Stimulated activated effector memory CD8-positive, alpha-beta T cell treated with anti-CD3 and anti-CD28 coated beads, Interleukin-12 subunit alpha, Interleukin-12 subunit beta, amount 100 ng/mL, for 72 hours (primary cell): ENCODE results near the gene TIMP1.

Experiments
- ATAC-seq: fragments of 150-1000 bp; cut with Tn5 transposase; 2 replicates; pipeline ENCODE4 v1.10.0; 2021
- DNase-seq, 2 donors: peaks; one replicate each; pipeline ENCODE4 v3.0.0; 2021 to 2022; ENCODE audit warnings: low spot score in 2 of 2
- H3K27ac Mint-ChIP-seq: one replicate; pipeline ENCODE4 v1.8.0; 2022; ENCODE audit warnings: mild to moderate bottlenecking, mixed read lengths
- H3K36me3 Mint-ChIP-seq: one replicate; pipeline ENCODE4 v1.8.0; 2022; ENCODE audit warnings: mild to moderate bottlenecking, mixed read lengths
- H3K4me1 Mint-ChIP-seq: one replicate; pipeline ENCODE4 v1.8.0; 2022; ENCODE audit warnings: mixed read lengths
- H3K4me3 Mint-ChIP-seq: one replicate; pipeline ENCODE4 v1.8.0; 2022; ENCODE audit warnings: mild to moderate bottlenecking, mixed read lengths
- H3K9me3 Mint-ChIP-seq: one replicate; pipeline ENCODE4 v1.8.0; 2022; ENCODE audit warnings: mixed read lengths

TIMP1 gene

DNA sequence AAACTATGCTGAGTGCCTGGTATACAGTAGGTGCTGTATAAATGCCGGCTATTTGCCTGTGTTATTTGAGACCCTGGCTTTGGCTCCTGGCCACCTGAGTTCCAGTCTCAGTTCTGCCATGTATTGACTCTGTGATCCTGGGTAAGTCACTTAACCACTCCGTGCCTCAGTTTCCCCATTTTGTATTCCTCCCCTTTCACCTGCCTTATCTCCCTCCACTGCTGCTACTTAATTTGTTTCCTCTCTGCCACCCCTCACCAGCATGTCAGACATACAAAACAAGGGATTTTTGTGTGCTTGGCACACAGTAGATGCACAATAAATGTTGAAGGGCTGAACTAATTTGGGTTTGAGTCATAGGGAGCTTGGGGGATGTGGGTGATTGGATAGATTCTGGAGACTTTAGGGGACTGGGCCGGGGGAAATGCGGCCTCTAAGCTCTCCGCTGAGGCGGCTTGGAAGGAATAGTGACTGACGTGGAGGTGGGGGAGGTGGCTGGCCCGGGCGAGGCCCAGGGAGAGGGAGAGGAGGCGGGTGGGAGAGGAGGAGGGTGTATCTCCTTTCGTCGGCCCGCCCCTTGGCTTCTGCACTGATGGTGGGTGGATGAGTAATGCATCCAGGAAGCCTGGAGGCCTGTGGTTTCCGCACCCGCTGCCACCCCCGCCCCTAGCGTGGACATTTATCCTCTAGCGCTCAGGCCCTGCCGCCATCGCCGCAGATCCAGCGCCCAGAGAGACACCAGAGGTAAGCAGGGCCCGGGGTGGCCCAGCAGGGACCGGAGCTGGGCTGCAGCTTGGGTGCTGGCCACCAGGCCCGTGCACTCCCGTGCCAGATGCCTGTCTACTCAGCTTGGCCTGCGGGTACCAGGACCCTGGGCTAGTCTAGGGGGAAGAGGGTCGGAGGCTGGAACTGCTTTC is at the start of gene TIMP1:
Gene TIMP1, plus strand, starts transcription at position 706 of the 917 bp plus-strand sequence. CDS start 980 bp downstream, outside the sequence.
- ATAC-seq (peak; percentile 89), DNase-seq (peak; percentile 55 to 86)
- peak within 1 kb of the TSS; percentile 84 for H3K27ac Mint-ChIP-seq
- H3K9me3 Mint-ChIP-seq: no peaks in the 10 kb centered on the region
- peak within 1 kb of the TSS; percentile 48 for H3K4me3 Mint-ChIP-seq
- peaks cover 58% of the 10 kb centered on the region for H3K4me1 Mint-ChIP-seq
- H3K36me3 Mint-ChIP-seq: peaks cover 14% of the 10 kb centered on the region

DNA sequence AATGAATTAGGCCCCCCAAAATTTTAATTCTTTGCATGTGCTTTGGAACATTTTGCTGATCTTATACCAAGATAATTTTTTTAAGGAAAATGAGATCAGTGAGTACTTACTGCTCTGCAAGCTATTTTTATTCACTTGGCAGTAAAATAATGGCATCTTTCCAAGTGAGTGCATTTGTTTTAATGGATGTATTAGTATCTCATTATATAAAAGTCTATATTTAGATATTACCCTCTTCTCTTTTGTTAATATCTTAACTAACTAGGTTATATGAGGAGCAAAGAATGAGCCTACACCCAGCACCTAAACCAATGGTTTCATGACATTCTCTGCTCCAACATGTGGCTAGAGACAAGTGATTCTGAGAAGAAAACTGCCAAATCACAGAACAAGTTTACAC is 42.4 kb upstream of the TIMP1 start:
- DNase-seq (no peak), ATAC-seq (no peak)
- no peak overlapping the region for H3K27ac Mint-ChIP-seq
- H3K9me3 Mint-ChIP-seq: no peaks in the 10 kb centered on the region
- H3K4me1 Mint-ChIP-seq: no peaks in the 10 kb centered on the region
- no peaks in the 10 kb centered on the region for H3K36me3 Mint-ChIP-seq
- H3K4me3 Mint-ChIP-seq: no peak overlapping the region

DNA sequence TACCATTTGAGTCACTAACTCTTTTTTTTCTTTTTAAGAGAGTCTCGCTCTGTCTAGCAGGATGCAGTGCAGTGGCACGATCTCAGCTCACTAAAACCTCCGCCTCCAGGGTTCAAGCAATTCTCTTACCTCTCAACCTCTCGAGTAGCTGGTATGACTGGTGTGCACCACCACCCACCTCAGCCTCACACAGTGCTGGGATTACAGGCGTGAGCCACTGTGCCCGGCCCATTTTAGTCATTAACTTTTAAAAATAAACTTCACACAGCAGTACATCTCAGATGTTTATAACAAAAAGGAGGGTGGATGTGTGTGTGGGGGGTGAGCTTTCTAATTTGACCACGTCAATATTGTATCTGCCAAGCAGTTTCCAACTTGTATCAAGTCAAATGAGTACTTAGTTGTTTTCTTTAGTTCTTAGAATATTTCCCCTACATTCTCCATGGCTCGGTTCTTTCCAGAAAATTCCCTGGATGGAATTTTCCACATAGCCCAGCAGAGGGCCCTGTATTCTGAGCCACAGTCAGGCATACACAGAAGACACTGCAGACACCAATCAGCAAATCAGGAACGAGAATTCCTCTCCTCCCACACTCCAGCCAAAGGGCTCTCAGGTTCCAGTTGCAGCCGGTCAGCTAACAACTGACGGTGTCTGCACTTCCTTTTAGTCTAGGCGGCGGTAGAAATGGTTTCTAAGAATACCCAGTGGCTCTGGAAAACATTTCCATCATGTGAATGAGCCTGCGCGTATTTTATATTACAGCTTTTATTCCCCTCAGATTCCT is 41.3 kb upstream of the TIMP1 start:
- H3K4me3 Mint-ChIP-seq: no peak overlapping the region
- DNase-seq (no peak), ATAC-seq (peak; percentile 81)
- H3K36me3 Mint-ChIP-seq: no peaks in the 10 kb centered on the region
- H3K4me1 Mint-ChIP-seq: no peaks in the 10 kb centered on the region
- no peak overlapping the region for H3K27ac Mint-ChIP-seq
- H3K9me3 Mint-ChIP-seq: no peaks in the 10 kb centered on the region

DNA sequence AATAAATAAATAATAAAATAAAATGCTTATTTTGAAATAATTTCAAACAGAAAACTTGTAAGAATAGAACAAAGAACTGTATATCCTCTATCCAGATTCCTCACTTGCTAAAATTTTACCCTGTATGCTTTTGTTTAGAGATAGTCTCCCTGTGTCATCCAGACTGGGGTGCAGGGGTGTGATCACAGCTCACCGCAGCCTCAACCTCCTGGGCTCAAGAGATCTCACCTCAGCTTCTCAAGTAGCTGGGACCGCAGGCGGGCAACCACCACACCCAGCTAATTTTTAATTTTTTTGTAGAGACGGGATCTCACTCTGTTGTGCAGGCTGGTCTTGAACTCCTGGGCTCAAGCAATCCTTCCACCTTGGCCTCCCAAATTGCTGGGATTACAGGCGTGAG is 38.7 kb upstream of the TIMP1 start:
- H3K36me3 Mint-ChIP-seq: no peaks in the 10 kb centered on the region
- no peak for ATAC-seq

DNA sequence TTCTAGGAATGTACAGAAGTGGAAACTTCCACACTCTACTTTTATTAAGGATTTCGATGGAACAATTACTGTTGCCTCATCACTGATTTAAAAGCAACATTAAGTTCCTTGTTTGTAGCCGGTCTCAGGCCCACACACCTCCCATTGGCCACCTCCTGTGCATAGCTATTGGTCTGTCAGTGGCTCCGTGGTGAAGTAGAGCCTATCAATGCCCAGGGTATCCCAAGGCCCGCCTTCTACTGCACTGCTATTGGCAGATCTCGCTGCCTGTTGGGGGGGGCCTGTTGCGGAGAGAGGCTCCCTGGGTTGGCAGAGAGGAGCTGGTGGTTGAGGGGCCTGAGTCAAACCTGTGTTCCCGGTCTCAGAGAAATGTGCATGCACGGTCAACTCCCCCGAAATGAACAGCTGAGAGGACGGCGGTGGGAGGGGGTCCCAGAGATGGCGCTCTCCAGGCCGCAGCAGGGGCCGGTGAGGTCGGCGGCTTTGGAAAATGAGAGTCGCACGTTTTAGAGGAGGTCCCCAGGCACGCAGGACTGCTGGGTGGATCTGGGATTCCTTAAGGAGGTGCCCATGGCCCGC is 26.1 kb upstream of the TIMP1 start:
- peaks cover 17% of the 10 kb centered on the region for H3K4me1 Mint-ChIP-seq
- peaks cover 8% of the 10 kb centered on the region for H3K36me3 Mint-ChIP-seq
- H3K27ac Mint-ChIP-seq: peak overlapping the region; percentile 89
- DNase-seq (peak; percentile 38 to 81), ATAC-seq (peak; percentile 92)
- no peaks in the 10 kb centered on the region for H3K9me3 Mint-ChIP-seq
- peak overlapping the region; percentile 78 for H3K4me3 Mint-ChIP-seq

More for the DNA sequence above, 38.7 kb upstream of the TIMP1 start:
- Mint-ChIP-seq H3K9me3 (no peaks in the 10 kb centered on the region), H3K4me1 (no peaks in the 10 kb centered on the region), H3K4me3 (no peak overlapping the region), H3K27ac (no peak overlapping the region)
- DNase-seq: no peak

DNA sequence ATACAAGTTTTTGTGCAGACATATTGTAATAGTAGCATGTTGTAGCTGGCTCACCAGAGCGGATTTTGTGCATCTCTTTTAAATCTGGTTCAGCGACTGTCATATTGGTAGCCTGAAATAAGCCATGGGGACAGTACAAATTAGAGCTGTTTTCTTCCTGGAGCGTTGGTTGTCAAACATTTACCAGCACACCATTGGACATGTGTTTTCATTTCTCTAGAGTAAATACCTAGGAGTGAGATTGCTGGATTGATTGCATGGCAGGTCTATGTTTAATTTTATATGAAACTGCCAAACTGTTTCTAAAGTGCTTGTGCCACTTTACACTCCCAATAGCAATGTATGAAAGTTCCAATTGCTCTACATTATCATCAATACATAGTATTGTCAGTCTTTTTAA is 23.8 kb upstream of the TIMP1 start:
- no peaks in the 10 kb centered on the region for H3K9me3 Mint-ChIP-seq
- H3K4me3 Mint-ChIP-seq: no peak overlapping the region

DNA sequence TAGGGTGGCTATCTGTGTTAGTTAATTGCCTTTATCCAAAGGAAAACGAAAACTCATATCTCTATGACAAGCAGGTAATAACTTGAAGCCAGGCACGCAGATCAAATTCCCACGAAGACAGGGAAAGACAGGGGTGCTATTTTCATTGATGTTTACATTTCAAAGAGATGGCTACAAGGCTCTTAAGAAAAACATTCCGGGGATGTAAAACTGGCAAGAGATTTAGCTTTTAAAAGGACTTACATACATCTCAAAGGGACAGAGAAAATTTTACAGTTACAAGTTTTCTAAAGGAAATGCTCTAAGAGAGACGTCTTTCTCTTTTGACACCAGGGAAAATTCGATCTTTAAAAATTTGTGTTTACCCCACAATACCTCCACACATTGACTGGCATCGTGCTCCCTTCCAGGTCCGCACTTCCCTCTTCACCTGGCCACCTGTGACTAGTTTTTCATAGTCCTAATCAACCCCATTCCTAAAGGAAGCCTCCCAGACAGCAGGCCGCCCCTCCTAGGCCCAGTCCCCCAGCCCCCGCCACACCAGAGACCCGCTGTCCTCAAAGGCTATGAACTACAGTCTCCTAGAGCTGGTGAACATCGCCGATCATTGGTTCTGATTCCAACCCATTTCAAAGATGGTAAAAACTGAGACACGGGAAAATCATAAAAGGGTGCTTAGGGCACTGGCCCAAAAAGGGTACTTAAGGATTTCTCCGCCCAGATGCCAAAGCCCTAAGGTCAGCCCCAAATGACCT is 21.9 kb upstream of the TIMP1 start:
- peaks cover 48% of the 10 kb centered on the region for H3K4me1 Mint-ChIP-seq
- no peak for DNase-seq
- no peak for ATAC-seq
- H3K4me3 Mint-ChIP-seq: peak overlapping the region; percentile 89
- peaks cover 50% of the 10 kb centered on the region for H3K36me3 Mint-ChIP-seq
- H3K27ac Mint-ChIP-seq: peak overlapping the region; percentile 98
- H3K9me3 Mint-ChIP-seq: no peaks in the 10 kb centered on the region

More for the DNA sequence above, 23.8 kb upstream of the TIMP1 start:
- Mint-ChIP-seq H3K4me1 (peaks cover 35% of the 10 kb centered on the region), H3K27ac (no peak overlapping the region), H3K36me3 (peaks cover 31% of the 10 kb centered on the region)
- ATAC-seq (no peak), DNase-seq (no peak)

DNA sequence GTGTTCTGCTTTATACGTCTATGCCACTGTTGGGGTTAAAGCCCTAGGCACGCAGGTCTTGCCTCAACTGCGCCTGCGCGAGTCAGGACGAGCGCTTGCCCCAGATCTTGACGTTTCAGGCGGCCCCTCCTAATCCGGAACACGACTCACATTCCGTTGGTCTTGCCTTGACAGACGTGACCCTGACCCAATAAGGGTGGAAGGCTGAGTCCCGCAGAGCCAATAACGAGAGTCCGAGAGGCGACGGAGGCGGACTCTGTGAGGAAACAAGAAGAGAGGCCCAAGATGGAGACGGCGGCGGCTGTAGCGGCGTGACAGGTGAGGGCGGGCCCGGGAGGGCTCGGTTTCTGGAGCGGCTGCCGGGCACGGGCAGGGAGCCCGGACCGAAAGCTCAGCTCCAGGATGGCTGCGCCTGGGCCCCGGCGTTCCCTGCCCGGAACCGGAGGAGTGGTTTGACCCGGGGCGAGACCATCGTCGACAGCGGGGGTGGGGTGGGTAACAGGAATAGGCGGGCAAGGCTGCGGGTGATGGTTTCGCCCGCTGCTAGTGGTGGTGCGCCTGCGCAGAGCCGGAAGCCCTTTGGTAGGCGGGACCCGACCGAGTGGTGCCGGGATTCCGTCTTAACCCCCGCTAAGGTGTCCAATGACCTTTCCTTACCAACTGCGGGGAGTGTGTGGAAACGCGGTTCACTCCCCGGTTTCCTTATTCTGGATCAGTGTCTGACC is 21.1 kb upstream of the TIMP1 start, which contains the start of gene ARAF:
Gene ARAF, plus strand, starts transcription at position 272 of the 725 bp plus-strand sequence. CDS start 1,763 bp downstream, outside the sequence.
- Mint-ChIP-seq H3K36me3 (peaks cover 52% of the 10 kb centered on the region), H3K9me3 (no peaks in the 10 kb centered on the region), H3K27ac (peak within 1 kb of the TSS; percentile 98), H3K4me3 (peak within 1 kb of the TSS; percentile 89), H3K4me1 (peaks cover 43% of the 10 kb centered on the region)
- DNase-seq (peak; percentile 81 to 95), ATAC-seq (peak; percentile 90)

DNA sequence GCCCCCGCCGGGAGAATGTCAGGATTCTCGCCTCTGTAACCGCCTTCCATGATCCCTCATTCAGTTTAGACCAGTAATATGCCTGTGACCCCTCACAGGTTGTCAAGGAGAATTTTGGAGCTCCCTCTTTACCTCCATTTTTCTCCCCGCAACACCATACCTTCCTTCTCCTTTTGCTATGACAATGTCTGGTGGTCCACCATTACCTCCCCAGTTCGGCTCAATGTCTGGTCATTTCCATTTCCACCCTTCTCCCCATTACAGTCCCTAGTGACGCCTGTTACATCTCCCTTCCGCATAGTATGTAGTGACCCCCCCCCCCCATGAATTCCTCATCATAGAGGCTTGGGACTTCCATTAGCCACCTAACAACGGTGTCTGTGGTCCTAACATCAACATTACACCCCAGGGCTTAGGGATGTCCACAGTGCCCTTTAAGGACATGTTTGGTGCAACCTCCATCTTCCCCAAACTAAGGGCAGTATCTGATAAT is 20.5 kb upstream of the TIMP1 start:
- DNase-seq: no peak

DNA sequence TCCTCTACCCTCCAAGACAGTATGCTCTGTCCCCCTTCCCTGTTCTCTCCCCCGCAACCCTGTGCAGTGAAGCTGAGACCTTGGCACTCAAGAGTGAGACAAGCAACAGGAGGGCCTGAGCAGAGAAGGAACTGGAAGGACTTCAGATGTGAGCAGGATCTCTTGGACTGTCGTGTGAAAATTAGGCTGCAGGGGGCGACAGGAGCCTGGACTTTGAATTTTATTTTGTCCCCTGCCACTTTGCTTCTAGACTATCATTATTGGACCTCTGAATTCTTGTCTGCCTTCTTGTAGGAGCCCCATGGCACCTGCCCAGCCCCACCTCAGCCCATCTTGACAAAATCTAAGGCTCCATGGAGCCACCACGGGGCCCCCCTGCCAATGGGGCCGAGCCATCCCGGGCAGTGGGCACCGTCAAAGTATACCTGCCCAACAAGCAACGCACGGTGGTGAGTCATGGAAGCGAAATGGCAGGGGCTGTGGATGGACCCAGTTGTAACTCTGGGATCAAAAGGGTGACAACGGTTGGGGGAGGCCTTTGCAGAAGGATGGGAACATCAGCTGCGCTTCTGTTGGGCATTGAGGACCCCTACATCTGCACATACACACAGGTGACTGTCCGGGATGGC is 19.5 kb upstream of the TIMP1 start:
- no peaks in the 10 kb centered on the region for H3K9me3 Mint-ChIP-seq
- DNase-seq (no peak), ATAC-seq (no peak)
- peak overlapping the region; percentile 98 for H3K27ac Mint-ChIP-seq
- peaks cover 68% of the 10 kb centered on the region for H3K36me3 Mint-ChIP-seq
- peak overlapping the region; percentile 89 for H3K4me3 Mint-ChIP-seq
- peaks cover 38% of the 10 kb centered on the region for H3K4me1 Mint-ChIP-seq

More for the DNA sequence above, 20.5 kb upstream of the TIMP1 start:
- H3K36me3 Mint-ChIP-seq: peaks cover 58% of the 10 kb centered on the region
- no peak for ATAC-seq
- peaks cover 38% of the 10 kb centered on the region for H3K4me1 Mint-ChIP-seq
- peak overlapping the region; percentile 89 for H3K4me3 Mint-ChIP-seq
- peak overlapping the region; percentile 98 for H3K27ac Mint-ChIP-seq
- no peaks in the 10 kb centered on the region for H3K9me3 Mint-ChIP-seq

DNA sequence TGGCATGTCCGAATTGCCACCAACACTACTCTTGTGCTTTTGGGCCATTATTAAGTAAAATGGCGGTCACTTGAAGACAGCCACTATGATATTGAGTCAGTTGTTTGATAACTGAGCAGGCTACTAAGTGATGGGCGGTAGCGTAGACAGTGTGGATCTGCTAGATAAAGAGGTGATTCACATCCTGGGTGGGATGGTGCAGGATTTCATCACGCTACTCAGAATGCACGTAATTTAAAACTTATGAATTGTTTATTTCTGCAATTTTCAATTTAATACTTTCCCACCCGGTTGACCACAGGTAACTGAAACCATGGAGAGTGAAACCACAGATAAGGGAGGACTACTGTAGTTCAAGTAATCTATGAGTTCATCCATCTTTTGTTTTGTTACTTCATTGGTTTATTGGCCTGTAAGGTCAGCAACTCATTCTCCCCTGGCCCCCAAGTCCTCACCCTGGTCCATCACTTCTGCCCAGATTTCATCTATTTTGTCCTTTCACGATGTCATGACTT is 18.4 kb upstream of the TIMP1 start:
- peak overlapping the region; percentile 89 for H3K4me3 Mint-ChIP-seq
- peaks cover 80% of the 10 kb centered on the region for H3K36me3 Mint-ChIP-seq
- ATAC-seq (peak; percentile 59), DNase-seq (no peak)
- H3K4me1 Mint-ChIP-seq: peaks cover 39% of the 10 kb centered on the region
- no peaks in the 10 kb centered on the region for H3K9me3 Mint-ChIP-seq
- H3K27ac Mint-ChIP-seq: peak overlapping the region; percentile 97

DNA sequence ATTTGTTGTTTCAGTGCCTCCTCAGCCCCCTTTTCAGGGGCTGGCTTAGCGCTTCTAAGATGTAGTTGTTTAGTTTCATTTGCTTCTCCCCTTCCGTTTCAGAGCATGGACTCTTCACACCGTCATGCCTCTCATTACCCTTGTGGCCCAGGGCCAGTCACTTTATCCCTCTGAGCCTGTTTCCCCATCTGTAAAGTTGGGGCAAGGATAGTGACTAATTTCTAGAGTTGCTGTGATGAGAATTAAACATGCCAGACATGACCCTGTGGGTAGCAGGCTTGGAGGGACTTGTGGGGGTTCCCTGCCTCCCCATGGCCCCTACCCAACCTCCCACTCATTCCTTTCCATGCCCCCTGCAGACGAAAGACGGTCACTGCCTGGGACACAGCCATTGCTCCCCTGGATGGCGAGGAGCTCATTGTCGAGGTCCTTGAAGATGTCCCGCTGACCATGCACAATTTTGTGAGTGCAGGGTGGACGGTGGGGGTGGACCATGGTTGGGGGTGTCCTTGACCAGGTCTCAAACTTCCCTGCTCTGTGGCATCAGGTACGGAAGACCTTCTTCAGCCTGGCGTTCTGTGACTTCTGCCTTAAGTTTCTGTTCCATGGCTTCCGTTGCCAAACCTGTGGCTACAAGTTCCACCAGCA is 17.7 kb upstream of the TIMP1 start:
- DNase-seq: no peak
- H3K4me3 Mint-ChIP-seq: peak overlapping the region; percentile 89
- H3K27ac Mint-ChIP-seq: peak overlapping the region; percentile 97
- H3K4me1 Mint-ChIP-seq: peaks cover 44% of the 10 kb centered on the region
- H3K36me3 Mint-ChIP-seq: peaks cover 87% of the 10 kb centered on the region
- H3K9me3 Mint-ChIP-seq: no peaks in the 10 kb centered on the region
- ATAC-seq: peak; percentile 58

DNA sequence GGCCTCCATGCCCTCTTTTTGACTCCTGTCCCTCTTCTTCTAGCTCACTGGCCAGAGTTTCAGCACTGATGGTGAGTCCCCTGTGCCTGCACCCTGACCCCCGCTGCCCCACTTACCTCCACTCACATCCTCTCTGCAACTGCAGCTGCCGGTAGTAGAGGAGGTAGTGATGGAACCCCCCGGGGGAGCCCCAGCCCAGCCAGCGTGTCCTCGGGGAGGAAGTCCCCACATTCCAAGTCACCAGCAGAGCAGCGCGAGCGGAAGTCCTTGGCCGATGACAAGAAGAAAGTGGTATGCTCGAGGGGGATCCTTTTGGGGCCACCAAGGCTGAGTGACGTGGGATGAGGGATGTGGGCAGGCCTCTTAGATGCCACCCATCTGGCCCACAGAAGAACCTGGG is 15.4 kb upstream of the TIMP1 start:
- Mint-ChIP-seq H3K27ac (no peak overlapping the region), H3K36me3 (peaks cover 94% of the 10 kb centered on the region)

More for the DNA sequence above, 15.4 kb upstream of the TIMP1 start:
- Mint-ChIP-seq H3K4me1 (peaks cover 47% of the 10 kb centered on the region), H3K9me3 (no peaks in the 10 kb centered on the region), H3K4me3 (no peak overlapping the region)
- DNase-seq (no peak), ATAC-seq (no peak)
